SK-N-SH treated with all-trans-retinoic acid at 6 μM for 48 hours (cell line): Measurements from ENCODE around the gene USP33.

Experiments
- ATAC-seq: fragments of 200-7000 bp; cut with Tn5 transposase; 3 replicates; pipeline ENCODE4 v1.9.1; 2020; ENCODE audit warnings: mild to moderate bottlenecking, moderate library complexity
- ARNTL ChIP-seq: fragments of 450-650 bp; formaldehyde crosslinking; IDR thresholded peaks from 2 replicates; pipeline ENCODE4 v1.5.0; 2020; ENCODE audit warnings: low read depth, mild to moderate bottlenecking, moderate library complexity, borderline replicate concordance
- BACH2 ChIP-seq: fragments of 250-450 bp; sonication (Bioruptor Pico); IDR thresholded peaks from 2 replicates; pipeline ENCODE4 v1.9.0; 2021; ENCODE audit warnings: mild to moderate bottlenecking, borderline replicate concordance
- CSDC2 ChIP-seq: fragments of 250-450 bp; sonication (Bioruptor Pico); IDR thresholded peaks from 2 replicates; pipeline ENCODE4 v1.5.0; 2020; ENCODE audit warnings: mild to moderate bottlenecking, moderate library complexity
- GLIS3 ChIP-seq: fragments of 250-450 bp; sonication (Bioruptor Pico); IDR thresholded peaks from 2 replicates; pipeline ENCODE4 v1.5.0; 2020; ENCODE audit warnings: mild to moderate bottlenecking, moderate library complexity
- ISL1 ChIP-seq: fragments of 250-450 bp; sonication (Bioruptor Pico); IDR thresholded peaks from 2 replicates; pipeline ENCODE4 v2.1.2; 2022; ENCODE audit warnings: mild to moderate bottlenecking, moderate library complexity
- OSR1 ChIP-seq: fragments of 250-450 bp; sonication (Bioruptor Pico); IDR thresholded peaks from 2 replicates; pipeline ENCODE4 v1.8.0; 2022; ENCODE audit warnings: moderate library complexity, mild to moderate bottlenecking, inconsistent platforms
- PATZ1 ChIP-seq: fragments of 250-450 bp; sonication (Bioruptor Pico); IDR thresholded peaks from 2 replicates; pipeline ENCODE4 v1.8.0; 2020; ENCODE audit warnings: mild to moderate bottlenecking, moderate library complexity, borderline replicate concordance
- PPARA ChIP-seq: fragments of 250-450 bp; sonication (Bioruptor Pico); IDR thresholded peaks from 2 replicates; pipeline ENCODE4 v1.5.0; 2020; ENCODE audit warnings: mild to moderate bottlenecking, borderline replicate concordance
- RARB ChIP-seq: fragments of 250-450 bp; sonication (Bioruptor Pico); IDR thresholded peaks from 2 replicates; pipeline ENCODE4 v1.8.0; 2021; ENCODE audit warnings: mild to moderate bottlenecking, moderate library complexity
- SNAI2 ChIP-seq: fragments of 250-450 bp; sonication (Bioruptor Pico); IDR thresholded peaks from 2 replicates; pipeline ENCODE4 v1.5.0; 2020; ENCODE audit warnings: mild to moderate bottlenecking, moderate library complexity
- TCF4 ChIP-seq: fragments of 250-450 bp; sonication (Bioruptor Pico); IDR thresholded peaks from 2 replicates; pipeline ENCODE4 v1.8.0; 2021; ENCODE audit warnings: mild to moderate bottlenecking, moderate library complexity, borderline replicate concordance
- TOX ChIP-seq: fragments of 250-450 bp; sonication (Bioruptor Pico); IDR thresholded peaks from 2 replicates; pipeline ENCODE4 v1.8.0; 2021; ENCODE audit warnings: mild to moderate bottlenecking, moderate library complexity, borderline replicate concordance
- ZC3H10 ChIP-seq: fragments of 250-450 bp; sonication (Bioruptor Pico); IDR thresholded peaks from 2 replicates; pipeline ENCODE4 v1.5.1; 2021; ENCODE audit warnings: mild to moderate bottlenecking, moderate library complexity
- ZFP3 ChIP-seq: fragments of 250-450 bp; sonication (Bioruptor Pico); IDR thresholded peaks from 2 replicates; pipeline ENCODE4 v1.5.0; 2020; ENCODE audit warnings: mild to moderate bottlenecking, moderate library complexity
- ZFP30 ChIP-seq: fragments of 450-650 bp; formaldehyde crosslinking; IDR thresholded peaks from 2 replicates; pipeline ENCODE4 v1.5.0; 2022; ENCODE audit warnings: mild to moderate bottlenecking, moderate library complexity
- ZNF565 ChIP-seq: fragments of 450-650 bp; formaldehyde crosslinking; conservative IDR thresholded peaks from 2 replicates; pipeline ENCODE4 v1.5.0; 2020; ENCODE audit warnings: low read depth, mild to moderate bottlenecking, moderate library complexity
- ZNF70 ChIP-seq: fragments of 450-650 bp; formaldehyde crosslinking; IDR thresholded peaks from 2 replicates; pipeline ENCODE4 v1.5.0; 2020; ENCODE audit warnings: mild to moderate bottlenecking, moderate library complexity
- ZNF8 ChIP-seq: fragments of 450-650 bp; formaldehyde crosslinking; IDR thresholded peaks from 2 replicates; pipeline ENCODE4 v1.5.0; 2020; ENCODE audit warnings: mild to moderate bottlenecking, moderate library complexity
- TF ChIP-seq, protein P1 (sequence below): fragments of 250-450 bp; sonication (Bioruptor Pico); IDR thresholded peaks from 2 replicates; pipeline ENCODE4 v1.5.1; 2020; ENCODE audit warnings: low read depth, mild to moderate bottlenecking, moderate library complexity
- TF ChIP-seq, protein P2 (sequence below): fragments of 250-450 bp; sonication (Bioruptor Pico); IDR thresholded peaks from 2 replicates; pipeline ENCODE4 v1.8.0; 2021; ENCODE audit warnings: low read depth, mild to moderate bottlenecking, moderate library complexity, borderline replicate concordance
- TF ChIP-seq, protein P3 (sequence below): fragments of 250-450 bp; sonication (Bioruptor Pico); IDR thresholded peaks from 2 replicates; pipeline ENCODE4 v1.5.0; 2020; ENCODE audit warnings: mild to moderate bottlenecking, moderate library complexity

USP33 gene

GRCh38 chr1:77742011-77742555 is 17.6 kb downstream of the USP33 start:
- no peak for ATAC-seq
- TF ChIP-seq BACH2 (CRISPR knock-in tag) (no peak), ZFP3 (CRISPR knock-in tag) (no peak), GLIS3 (no peak), OSR1 (CRISPR knock-in tag) (no peak), TOX (no peak)

DNA sequence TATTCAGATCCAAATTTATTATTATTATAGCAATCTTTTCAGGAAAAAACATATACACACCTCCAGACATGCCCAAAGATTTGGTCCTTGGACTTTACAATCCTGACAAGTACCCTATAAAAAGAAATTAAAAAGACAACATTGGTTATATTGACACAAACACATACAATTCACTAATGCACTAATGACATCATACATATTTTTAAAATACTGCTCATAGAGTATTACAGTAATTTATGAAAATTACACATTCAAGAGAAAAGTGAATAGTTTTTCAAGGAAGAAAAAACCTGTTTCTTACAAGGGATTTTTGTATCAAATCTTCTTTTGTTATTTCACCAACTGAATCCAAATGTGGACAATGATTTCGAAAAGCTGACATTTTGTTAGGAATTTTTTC is 18.3 kb downstream of the USP33 start:
- no peak for ATAC-seq
- TF ChIP-seq PPARA (CRISPR knock-in tag) (no peak), OSR1 (CRISPR knock-in tag) (no peak), ZNF8 (CRISPR knock-in tag) (no peak), BACH2 (CRISPR knock-in tag) (no peak), ARNTL (CRISPR knock-in tag) (no peak), TOX (no peak), ZNF70 (CRISPR knock-in tag) (no peak), ZFP30 (CRISPR knock-in tag) (no peak), ZFP3 (CRISPR knock-in tag) (no peak), SNAI2 (no peak), GLIS3 (no peak), CSDC2 (CRISPR knock-in tag) (no peak), TCF4 (CRISPR knock-in tag) (no peak), PATZ1 (CRISPR knock-in tag) (no peak)
- TF ChIP-seq, protein P1, sequence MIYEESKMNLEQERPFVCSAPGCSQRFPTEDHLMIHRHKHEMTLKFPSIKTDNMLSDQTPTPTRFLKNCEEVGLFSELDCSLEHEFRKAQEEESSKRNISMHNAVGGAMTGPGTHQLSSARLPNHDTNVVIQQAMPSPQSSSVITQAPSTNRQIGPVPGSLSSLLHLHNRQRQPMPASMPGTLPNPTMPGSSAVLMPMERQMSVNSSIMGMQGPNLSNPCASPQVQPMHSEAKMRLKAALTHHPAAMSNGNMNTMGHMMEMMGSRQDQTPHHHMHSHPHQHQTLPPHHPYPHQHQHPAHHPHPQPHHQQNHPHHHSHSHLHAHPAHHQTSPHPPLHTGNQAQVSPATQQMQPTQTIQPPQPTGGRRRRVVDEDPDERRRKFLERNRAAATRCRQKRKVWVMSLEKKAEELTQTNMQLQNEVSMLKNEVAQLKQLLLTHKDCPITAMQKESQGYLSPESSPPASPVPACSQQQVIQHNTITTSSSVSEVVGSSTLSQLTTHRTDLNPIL (CRISPR knock-in tag), result no peak
- TF ChIP-seq, protein P2, sequence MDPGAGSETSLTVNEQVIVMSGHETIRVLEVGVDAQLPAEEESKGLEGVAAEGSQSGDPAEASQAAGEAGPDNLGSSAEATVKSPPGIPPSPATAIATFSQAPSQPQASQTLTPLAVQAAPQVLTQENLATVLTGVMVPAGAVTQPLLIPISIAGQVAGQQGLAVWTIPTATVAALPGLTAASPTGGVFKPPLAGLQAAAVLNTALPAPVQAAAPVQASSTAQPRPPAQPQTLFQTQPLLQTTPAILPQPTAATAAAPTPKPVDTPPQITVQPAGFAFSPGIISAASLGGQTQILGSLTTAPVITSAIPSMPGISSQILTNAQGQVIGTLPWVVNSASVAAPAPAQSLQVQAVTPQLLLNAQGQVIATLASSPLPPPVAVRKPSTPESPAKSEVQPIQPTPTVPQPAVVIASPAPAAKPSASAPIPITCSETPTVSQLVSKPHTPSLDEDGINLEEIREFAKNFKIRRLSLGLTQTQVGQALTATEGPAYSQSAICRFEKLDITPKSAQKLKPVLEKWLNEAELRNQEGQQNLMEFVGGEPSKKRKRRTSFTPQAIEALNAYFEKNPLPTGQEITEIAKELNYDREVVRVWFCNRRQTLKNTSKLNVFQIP (CRISPR knock-in tag), result no peak
- TF ChIP-seq, protein P3, sequence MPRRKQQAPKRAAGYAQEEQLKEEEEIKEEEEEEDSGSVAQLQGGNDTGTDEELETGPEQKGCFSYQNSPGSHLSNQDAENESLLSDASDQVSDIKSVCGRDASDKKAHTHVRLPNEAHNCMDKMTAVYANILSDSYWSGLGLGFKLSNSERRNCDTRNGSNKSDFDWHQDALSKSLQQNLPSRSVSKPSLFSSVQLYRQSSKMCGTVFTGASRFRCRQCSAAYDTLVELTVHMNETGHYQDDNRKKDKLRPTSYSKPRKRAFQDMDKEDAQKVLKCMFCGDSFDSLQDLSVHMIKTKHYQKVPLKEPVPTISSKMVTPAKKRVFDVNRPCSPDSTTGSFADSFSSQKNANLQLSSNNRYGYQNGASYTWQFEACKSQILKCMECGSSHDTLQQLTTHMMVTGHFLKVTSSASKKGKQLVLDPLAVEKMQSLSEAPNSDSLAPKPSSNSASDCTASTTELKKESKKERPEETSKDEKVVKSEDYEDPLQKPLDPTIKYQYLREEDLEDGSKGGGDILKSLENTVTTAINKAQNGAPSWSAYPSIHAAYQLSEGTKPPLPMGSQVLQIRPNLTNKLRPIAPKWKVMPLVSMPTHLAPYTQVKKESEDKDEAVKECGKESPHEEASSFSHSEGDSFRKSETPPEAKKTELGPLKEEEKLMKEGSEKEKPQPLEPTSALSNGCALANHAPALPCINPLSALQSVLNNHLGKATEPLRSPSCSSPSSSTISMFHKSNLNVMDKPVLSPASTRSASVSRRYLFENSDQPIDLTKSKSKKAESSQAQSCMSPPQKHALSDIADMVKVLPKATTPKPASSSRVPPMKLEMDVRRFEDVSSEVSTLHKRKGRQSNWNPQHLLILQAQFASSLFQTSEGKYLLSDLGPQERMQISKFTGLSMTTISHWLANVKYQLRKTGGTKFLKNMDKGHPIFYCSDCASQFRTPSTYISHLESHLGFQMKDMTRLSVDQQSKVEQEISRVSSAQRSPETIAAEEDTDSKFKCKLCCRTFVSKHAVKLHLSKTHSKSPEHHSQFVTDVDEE (CRISPR knock-in tag), result no peak
- TF ChIP-seq, all 23 proteins: peak for 0

GRCh38 chr1:77739235-77739634 is 20.4 kb downstream of the USP33 start:
- TF ChIP-seq RARB (CRISPR knock-in tag) (no peak), PPARA (CRISPR knock-in tag) (no peak), TCF4 (CRISPR knock-in tag) (no peak), GLIS3 (no peak), SNAI2 (no peak), ZC3H10 (no peak)
- no peak for ATAC-seq

GRCh38 chr1:77732090-77732489 is 27.6 kb downstream of the USP33 start:
- ATAC-seq, result no peak
- no peak for TF ChIP-seq CSDC2 (CRISPR knock-in tag)
- TF ChIP-seq ZNF70 (CRISPR knock-in tag), result no peak
- no peak for TF ChIP-seq ISL1 (CRISPR knock-in tag)
- TF ChIP-seq ARNTL (CRISPR knock-in tag), result no peak
- TF ChIP-seq, protein P1 (CRISPR knock-in tag), result no peak
- TF ChIP-seq GLIS3, result no peak
- TF ChIP-seq, protein P3 (CRISPR knock-in tag), result no peak
- no peak for TF ChIP-seq ZFP30 (CRISPR knock-in tag)
- no peak for TF ChIP-seq ZNF565 (CRISPR knock-in tag)
- TF ChIP-seq, all 23 proteins: peak for 0
